Mucosa of descending colon (tissue), 3 donors: Measurements from ENCODE around the gene FOXL2NB. TPM values are rescaled to one million over a fixed set of nuclear protein-coding genes. Genes with fewer than 3 reads are reported as not detected.

ENCODE experiments used
- ATAC-seq: fragments of 200-7000 bp; cut with Tn5 transposase; one replicate; pipeline ENCODE4 v1.9.1; 2020; ENCODE audit warnings: mild to moderate bottlenecking, moderate library complexity
- DNase-seq, 3 donors: peaks; one replicate each; pipeline ENCODE4 v3.0.0-alpha.2; 2020
- H3K36me3 ChIP-seq: fragments of 200-600 bp; one replicate; pipeline ENCODE4 v1.8.0; 2021; ENCODE audit warnings: low read depth, mild to moderate bottlenecking
- H3K4me1 ChIP-seq: fragments of 200-600 bp; one replicate; pipeline ENCODE4 v1.8.0; 2021; ENCODE audit warnings: low read depth, mild to moderate bottlenecking
- H3K4me3 ChIP-seq: fragments of 200-600 bp; one replicate; pipeline ENCODE4 v1.8.0; 2021; ENCODE audit warnings: mild to moderate bottlenecking
- H3K9me3 ChIP-seq: fragments of 200-600 bp; one replicate; pipeline ENCODE4 v1.8.0; 2021; ENCODE audit warnings: mild to moderate bottlenecking
- CTCF ChIP-seq: fragments of 200-600 bp; IDR thresholded peaks from one replicate; pipeline ENCODE4 v1.8.0; 2022; ENCODE audit warnings: antibody characterized with exemption, mild to moderate bottlenecking
- intact Hi-C, 2 donors: fragments of 100-400 bp; cut with DNase I in 1 of 2; cut with micrococcal nuclease in 1 of 2; formaldehyde crosslinking; loops; one replicate each; pipeline versions ENCODE4 v1.11.0 to v1.11.1; 2022; cut with DNase I, micrococcal nuclease
- total RNA-seq, 3 donors: library from RNA; stranded (reverse); fragmentation: NEBNext Ultra II Directional in 2 of 3; extraction: Animal tissue kit (Norgen Biotek cat#: 25700) in 2 of 3; gene quantifications; one replicate each; pipeline versions ENCODE4 v1.2.1 to v1.2.4, GENCODE V29; 2021 to 2023
- donor health status: DM: no; HTN: no; CAD: no; lungs with moderate emphysema.
- donor health status: DM: no; HTN: no; CAD: no.
- donor health status: DM: no; HTN: yes; CAD: no.

FOXL2NB gene
- total RNA-seq, 3 donors from 2014 or later, result 0.17 TPM; not detected in 2

- ATAC-seq (no peak), DNase-seq (no peak)
- Histone ChIP-seq H3K36me3 (no peaks in the 10 kb centered on the region), H3K9me3 (peaks cover 3% of the 10 kb centered on the region), H3K4me1 (no peaks in the 10 kb centered on the region), H3K4me3 (no peak overlapping the region)
- no peak for TF ChIP-seq CTCF
- intact Hi-C loops, result no loop called here
Measured at GRCh38 chr3:138964923-138965322, 17.9 kb downstream of the FOXL2NB start.

GRCh38 chr3:138971766-138972320 is 24.8 kb downstream of the FOXL2NB start:
- no peaks in the 10 kb centered on the region for H3K4me1 ChIP-seq
- intact Hi-C loops, result no loop called here
- no peak for ATAC-seq

GRCh38 chr3:138972941-138973340 is 25.9 kb downstream of the FOXL2NB start:
- no peak for ATAC-seq
- no peak for TF ChIP-seq CTCF

More at GRCh38 chr3:138971766-138972320, 24.8 kb downstream of the FOXL2NB start:
- no peaks in the 10 kb centered on the region for H3K36me3 ChIP-seq
- H3K9me3 ChIP-seq, result no peaks in the 10 kb centered on the region
- no peak for TF ChIP-seq CTCF
- no peak for DNase-seq
- no peak overlapping the region for H3K4me3 ChIP-seq

GRCh38 chr3:138974462-138974861 is 27.4 kb downstream of the FOXL2NB start:
- intact Hi-C loops, result no loop called here
- H3K36me3 ChIP-seq, result no peaks in the 10 kb centered on the region
- TF ChIP-seq CTCF, result no peak
- H3K4me1 ChIP-seq, result no peaks in the 10 kb centered on the region
- peak; percentile 68 for ATAC-seq
- H3K4me3 ChIP-seq, result no peak overlapping the region
- DNase-seq, result peak in 1 of 3 donors; percentile 12
- H3K9me3 ChIP-seq, result no peaks in the 10 kb centered on the region

More at GRCh38 chr3:138972941-138973340, 25.9 kb downstream of the FOXL2NB start:
- no peak for DNase-seq
- H3K9me3 ChIP-seq, result no peaks in the 10 kb centered on the region
- H3K4me3 ChIP-seq, result no peak overlapping the region
- H3K36me3 ChIP-seq, result no peaks in the 10 kb centered on the region
- no peaks in the 10 kb centered on the region for H3K4me1 ChIP-seq
- intact Hi-C loops, result no loop called here

GRCh38 chr3:138975351-138975750 is 28.3 kb downstream of the FOXL2NB start:
- TF ChIP-seq CTCF, result no peak
- H3K36me3 ChIP-seq, result no peaks in the 10 kb centered on the region
- intact Hi-C loops, result no loop called here
- no peak overlapping the region for H3K4me3 ChIP-seq
- DNase-seq, result no peak
- no peaks in the 10 kb centered on the region for H3K9me3 ChIP-seq
- H3K4me1 ChIP-seq, result no peaks in the 10 kb centered on the region
- no peak for ATAC-seq

- Histone ChIP-seq H3K9me3 (no peaks in the 10 kb centered on the region), H3K36me3 (no peaks in the 10 kb centered on the region), H3K4me1 (no peaks in the 10 kb centered on the region), H3K4me3 (no peak overlapping the region)
- intact Hi-C loops, result no loop called here
- no peak for DNase-seq
- TF ChIP-seq CTCF, result no peak
- ATAC-seq, result no peak
Measured at GRCh38 chr3:138976047-138976446, 29.0 kb downstream of the FOXL2NB start.
